Measurements from ENCODE around the gene ADAMTS14. TPM values are rescaled to one million over a fixed set of nuclear protein-coding genes. Genes with fewer than 3 reads are reported as not detected.

Gene ADAMTS14, protein sequence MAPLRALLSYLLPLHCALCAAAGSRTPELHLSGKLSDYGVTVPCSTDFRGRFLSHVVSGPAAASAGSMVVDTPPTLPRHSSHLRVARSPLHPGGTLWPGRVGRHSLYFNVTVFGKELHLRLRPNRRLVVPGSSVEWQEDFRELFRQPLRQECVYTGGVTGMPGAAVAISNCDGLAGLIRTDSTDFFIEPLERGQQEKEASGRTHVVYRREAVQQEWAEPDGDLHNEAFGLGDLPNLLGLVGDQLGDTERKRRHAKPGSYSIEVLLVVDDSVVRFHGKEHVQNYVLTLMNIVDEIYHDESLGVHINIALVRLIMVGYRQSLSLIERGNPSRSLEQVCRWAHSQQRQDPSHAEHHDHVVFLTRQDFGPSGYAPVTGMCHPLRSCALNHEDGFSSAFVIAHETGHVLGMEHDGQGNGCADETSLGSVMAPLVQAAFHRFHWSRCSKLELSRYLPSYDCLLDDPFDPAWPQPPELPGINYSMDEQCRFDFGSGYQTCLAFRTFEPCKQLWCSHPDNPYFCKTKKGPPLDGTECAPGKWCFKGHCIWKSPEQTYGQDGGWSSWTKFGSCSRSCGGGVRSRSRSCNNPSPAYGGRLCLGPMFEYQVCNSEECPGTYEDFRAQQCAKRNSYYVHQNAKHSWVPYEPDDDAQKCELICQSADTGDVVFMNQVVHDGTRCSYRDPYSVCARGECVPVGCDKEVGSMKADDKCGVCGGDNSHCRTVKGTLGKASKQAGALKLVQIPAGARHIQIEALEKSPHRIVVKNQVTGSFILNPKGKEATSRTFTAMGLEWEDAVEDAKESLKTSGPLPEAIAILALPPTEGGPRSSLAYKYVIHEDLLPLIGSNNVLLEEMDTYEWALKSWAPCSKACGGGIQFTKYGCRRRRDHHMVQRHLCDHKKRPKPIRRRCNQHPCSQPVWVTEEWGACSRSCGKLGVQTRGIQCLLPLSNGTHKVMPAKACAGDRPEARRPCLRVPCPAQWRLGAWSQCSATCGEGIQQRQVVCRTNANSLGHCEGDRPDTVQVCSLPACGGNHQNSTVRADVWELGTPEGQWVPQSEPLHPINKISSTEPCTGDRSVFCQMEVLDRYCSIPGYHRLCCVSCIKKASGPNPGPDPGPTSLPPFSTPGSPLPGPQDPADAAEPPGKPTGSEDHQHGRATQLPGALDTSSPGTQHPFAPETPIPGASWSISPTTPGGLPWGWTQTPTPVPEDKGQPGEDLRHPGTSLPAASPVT
- 0.05 to 0.14 TPM (median 0.07 TPM) in 4 of 5 replicates, not detected in the other for total RNA-seq (2022; extraction: Qiagen RNA extraction; ENCODE audit: low read depth)

DNA sequence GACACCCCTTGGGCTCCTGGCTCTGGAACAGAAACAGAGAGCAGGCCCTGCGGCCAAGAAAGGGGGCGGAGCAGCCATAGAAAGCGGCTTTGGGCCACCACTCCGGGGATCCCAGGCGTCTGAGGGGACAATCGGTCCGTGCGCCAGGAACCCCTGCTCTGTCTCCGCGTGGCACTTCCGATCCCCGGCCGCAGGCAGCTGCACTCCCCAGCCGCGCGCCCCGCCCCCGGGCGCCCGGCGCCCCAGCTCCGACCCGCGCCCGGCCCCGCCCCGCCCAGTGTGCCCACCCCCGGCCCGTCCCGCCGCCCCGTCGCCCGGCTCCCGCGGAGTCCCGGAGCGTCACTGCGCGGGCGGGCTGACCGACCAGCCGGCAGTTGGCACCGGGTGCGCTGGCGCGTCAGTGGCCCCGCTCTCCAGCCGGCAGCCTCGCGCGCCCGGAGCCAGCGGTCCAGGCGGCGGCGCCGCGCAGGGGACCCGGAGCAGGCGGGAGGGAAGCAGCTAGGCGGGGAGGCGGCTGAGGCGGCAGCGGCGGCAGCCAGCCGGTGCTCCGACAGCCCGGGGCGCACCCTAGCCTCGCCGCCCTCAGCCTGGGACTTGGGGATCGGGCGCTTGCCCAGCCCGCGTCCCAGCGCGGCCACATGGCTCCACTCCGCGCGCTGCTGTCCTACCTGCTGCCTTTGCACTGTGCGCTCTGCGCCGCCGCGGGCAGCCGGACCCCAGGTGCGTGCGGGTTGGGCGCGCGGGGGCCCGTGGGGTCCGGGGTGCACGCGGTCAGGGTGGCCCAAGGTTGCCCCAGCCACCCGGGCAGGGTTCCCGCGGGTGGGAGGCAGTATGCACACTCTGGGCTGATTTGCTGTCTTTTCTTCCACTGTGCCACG is at the start of gene ADAMTS14:
TSS of gene ADAMTS14 (plus strand) at position 342 of the 878 bp plus-strand sequence. CDS start at position 639, 297 bp downstream.

DNA sequence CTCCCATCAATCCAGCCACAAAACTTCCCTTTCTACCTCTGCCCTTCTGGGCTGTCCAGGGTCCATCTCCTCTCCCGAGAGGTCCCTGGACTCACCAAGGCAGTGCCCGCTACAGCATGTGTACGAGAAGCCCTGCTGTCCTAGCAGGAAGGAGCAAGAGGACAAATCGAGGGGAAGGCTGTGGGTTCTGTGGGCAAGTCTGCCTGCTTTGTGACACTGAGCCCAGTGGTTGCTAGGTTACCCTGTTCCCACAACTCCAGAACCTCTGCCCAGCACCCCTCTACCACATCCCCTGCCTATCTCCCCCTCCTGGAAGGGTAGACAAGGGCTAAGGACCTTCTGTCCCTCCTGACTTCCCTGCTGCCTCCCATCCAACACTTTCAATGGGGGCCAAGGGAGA is 112.9 kb downstream of the ADAMTS14 start, which contains the start of gene TBATA:
TSS of gene TBATA (minus strand) at position 188 of the 400 bp plus-strand sequence. CDS start 1,998 bp downstream, outside the sequence.

Other genes with a start within 250 kb of the ADAMTS14 start
- not detected in 5 replicates for gene NODAL, start 230.8 kb upstream of the ADAMTS14 start, total RNA-seq (2022; extraction: Qiagen RNA extraction; ENCODE audit: low read depth)
- gene PALD1, start 193.7 kb upstream of the ADAMTS14 start, total RNA-seq (2022; extraction: Qiagen RNA extraction; ENCODE audit: low read depth), result 4.2 to 8.5 TPM (median 7.4 TPM) in 5 replicates
- gene PRF1, start 69.8 kb upstream of the ADAMTS14 start, total RNA-seq (2022; extraction: Qiagen RNA extraction; ENCODE audit: low read depth), result not detected in 5 replicates
- gene TBATA, start 112.9 kb downstream of the ADAMTS14 start, total RNA-seq (2022; extraction: Qiagen RNA extraction; ENCODE audit: low read depth), result not detected in 5 replicates
- gene SGPL1, start 143.4 kb downstream of the ADAMTS14 start, total RNA-seq (2022; extraction: Qiagen RNA extraction; ENCODE audit: low read depth), result 23.6 to 32.2 TPM (median 28.1 TPM) in 5 replicates
- gene PCBD1, start 216.1 kb downstream of the ADAMTS14 start, total RNA-seq (2022; extraction: Qiagen RNA extraction; ENCODE audit: low read depth), result 188 to 260 TPM (median 234 TPM) in 5 replicates